Measurements from ENCODE around the gene LAMA2. TPM values are rescaled to one million over a fixed set of nuclear protein-coding genes. Genes with fewer than 3 reads are reported as not detected.

LAMA2 gene
- total and polyA plus RNA-seq, 2 donors (not counting 3 experiments of a cell fraction or from before 2014, with no cell fraction given), result 0.51 to 0.75 TPM

DNA sequence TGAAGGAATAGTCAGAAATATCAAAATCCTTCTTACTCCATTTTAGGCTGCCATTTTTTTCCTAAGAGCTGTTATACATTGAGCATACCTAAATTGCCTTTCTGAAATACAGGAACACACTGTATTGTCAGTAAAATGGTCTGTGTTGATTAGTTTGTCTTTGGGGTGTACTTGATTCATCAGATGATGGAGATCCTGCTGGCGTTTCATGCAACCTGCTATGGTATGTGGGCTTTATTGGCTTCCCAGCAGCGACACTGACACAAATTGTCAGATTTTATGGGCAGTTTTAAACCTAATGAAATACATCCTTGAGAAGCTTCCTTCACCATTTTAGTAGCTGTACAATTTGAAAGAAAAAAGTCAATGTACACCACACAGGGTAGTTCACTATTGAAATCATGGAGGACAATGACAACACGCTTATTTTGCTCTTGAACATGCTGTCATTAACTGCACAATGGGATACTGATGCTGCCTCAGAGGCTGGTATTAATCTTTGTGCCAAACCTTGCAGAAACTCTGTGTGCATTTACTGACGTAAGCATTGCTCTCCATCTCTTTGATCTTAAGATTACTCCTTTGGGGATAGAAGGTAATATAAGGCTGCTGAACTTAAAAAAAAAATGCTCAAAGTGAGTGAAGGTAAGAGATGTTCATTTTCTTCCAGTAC lies 124.9 kb downstream of the LAMA2 start:
- Histone ChIP-seq H3K27ac (ENCODE audit: insufficient read depth, low read depth, low read length) (no peak overlapping the region), H4K20me1 (replicated peaks; ENCODE audit: control insufficient read depth, extremely low read depth, insufficient read depth, low read length) (no peaks in the 10 kb centered on the region), H3K4me1 (ENCODE audit: control insufficient read depth, extremely low read depth, insufficient read depth, low read length) (no peaks in the 10 kb centered on the region), H3K9me1 (replicated peaks; ENCODE audit: control insufficient read depth, extremely low read depth, insufficient read depth, low read length) (no peaks in the 10 kb centered on the region), H3K4me2 (ENCODE audit: insufficient read depth, low read length) (no peak overlapping the region), H3K9ac (replicated peaks; ENCODE audit: extremely low read depth, insufficient read depth, low read length) (no peak overlapping the region), H3K79me2 (ENCODE audit: control insufficient read depth, insufficient read depth, low read length) (no peaks in the 10 kb centered on the region), H3K4me3 (replicated peaks in 1 of 3; ENCODE audit: insufficient read depth in 1 of 3, low read depth in 1 of 3, low read length in 3 of 3) (no peak overlapping the region), H3K27me3 (ENCODE audit: control insufficient read depth in 2 of 2, insufficient read depth in 2 of 2, low read length in 2 of 2) (peaks cover 2 to 4% of the 10 kb centered on the region in 2 experiments), H3K36me3 (ENCODE audit: control insufficient read depth in 2 of 2, extremely low read depth in 1 of 2, insufficient read depth in 2 of 2, low read length in 2 of 2) (no peaks in the 10 kb centered on the region), H2AFZ (ENCODE audit: low read depth, low read length) (no peak overlapping the region), H3K9me3 (replicated peaks; ENCODE audit: control insufficient read depth, insufficient read depth, low read length) (no peaks in the 10 kb centered on the region)
- dilution Hi-C loops (cut with MboI; ENCODE audit: extremely low pct_ligation_motif_present, low sequenced_read_pairs) (no loop called here), intact Hi-C loops (cut with micrococcal nuclease) (no loop called here)
- no TSS peak for BruUV-seq (replicated peaks)
- FAIRE-seq, result no peak
- ChIA-PET POLR2A (no interaction called here), CTCF (interaction anchor here (1.1 kb wide), 1 partner anchor 363 kb away, joined by 3 read pairs; no protein-coding TSS in a partner anchor)
- no peak for DNase-seq (ENCODE audit: low read depth, low spot score)
- TF ChIP-seq, protein P1, sequence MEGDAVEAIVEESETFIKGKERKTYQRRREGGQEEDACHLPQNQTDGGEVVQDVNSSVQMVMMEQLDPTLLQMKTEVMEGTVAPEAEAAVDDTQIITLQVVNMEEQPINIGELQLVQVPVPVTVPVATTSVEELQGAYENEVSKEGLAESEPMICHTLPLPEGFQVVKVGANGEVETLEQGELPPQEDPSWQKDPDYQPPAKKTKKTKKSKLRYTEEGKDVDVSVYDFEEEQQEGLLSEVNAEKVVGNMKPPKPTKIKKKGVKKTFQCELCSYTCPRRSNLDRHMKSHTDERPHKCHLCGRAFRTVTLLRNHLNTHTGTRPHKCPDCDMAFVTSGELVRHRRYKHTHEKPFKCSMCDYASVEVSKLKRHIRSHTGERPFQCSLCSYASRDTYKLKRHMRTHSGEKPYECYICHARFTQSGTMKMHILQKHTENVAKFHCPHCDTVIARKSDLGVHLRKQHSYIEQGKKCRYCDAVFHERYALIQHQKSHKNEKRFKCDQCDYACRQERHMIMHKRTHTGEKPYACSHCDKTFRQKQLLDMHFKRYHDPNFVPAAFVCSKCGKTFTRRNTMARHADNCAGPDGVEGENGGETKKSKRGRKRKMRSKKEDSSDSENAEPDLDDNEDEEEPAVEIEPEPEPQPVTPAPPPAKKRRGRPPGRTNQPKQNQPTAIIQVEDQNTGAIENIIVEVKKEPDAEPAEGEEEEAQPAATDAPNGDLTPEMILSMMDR (IDR thresholded peaks at IDR 0.05; ENCODE audit: extremely low read depth in 1 of 2, insufficient read depth in 1 of 2, low read depth in 1 of 2, low read length in 2 of 2), result no peak
- no peak for TF ChIP-seq POLR2AphosphoS5 (IDR thresholded peaks at IDR 0.05; ENCODE audit: insufficient read depth, low read depth, low read length)
- TF ChIP-seq GATA2 (IDR thresholded peaks at IDR 0.05; ENCODE audit: insufficient read depth, insufficient read length, low read depth, low read length), result no peak
- TF ChIP-seq POLR2A (IDR thresholded peaks at IDR 0.05; ENCODE audit: low read depth, low read length), result no peak
- TF ChIP-seq MYC (IDR thresholded peaks at IDR 0.05; ENCODE audit: low read depth, low read length), result no peak
- TF ChIP-seq EZH2 (IDR thresholded peaks at IDR 0.05; ENCODE audit: borderline replicate concordance, low read depth, low read length, severe bottlenecking), result no peak

All from endothelial cell of umbilical vein (primary cell).